ENCODE results near the gene UGT1A7.

- no peak for TF ChIP-seq CTCF (IDR thresholded peaks at IDR 0.05 in 4 of 5, conservative IDR thresholded peaks at IDR 0.05 in 1 of 5)
- TF ChIP-seq POLR2A (IDR thresholded peaks at IDR 0.05) = no peak
Observed at GRCh38 chr2:233672886-233673285, 8.8 kb upstream of the UGT1A7 start.
